PC-9 (cell line): ENCODE results near the gene HS3ST4.

Source experiments
- CTCF ChIP-seq: fragments of 200-600 bp; sonication (generic); conservative IDR thresholded peaks from 2 replicates; pipeline ENCODE4 v1.6.1; 2017; ENCODE audit warnings: mixed run types, antibody characterized with exemption, mild to moderate bottlenecking, moderate library complexity
- EZH2 ChIP-seq: fragments of 200-600 bp; sonication (generic); IDR thresholded peaks from 2 replicates; pipeline ENCODE4 v1.8.0; 2017; ENCODE audit warnings: antibody characterized with exemption, low read depth

DNA sequence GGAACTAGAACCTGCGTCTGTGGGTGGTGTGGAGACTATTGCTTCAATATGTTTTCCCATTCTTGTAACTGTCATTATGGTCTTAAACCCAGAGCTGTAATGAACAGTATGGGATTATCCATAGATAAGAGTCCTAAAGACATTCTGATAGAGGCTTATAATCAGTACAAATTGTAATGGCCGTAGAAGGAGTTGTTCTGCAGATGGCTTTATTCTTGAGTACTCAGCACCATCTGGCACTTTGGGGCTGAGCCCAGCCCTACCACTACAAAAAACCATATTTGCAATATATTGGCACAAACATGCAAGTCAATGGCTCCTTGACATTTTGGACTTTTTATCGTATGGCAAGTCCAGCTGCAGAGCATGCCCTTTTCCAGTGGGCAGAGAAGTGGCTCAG, 150.0 kb downstream of the HS3ST4 start:
- TF ChIP-seq CTCF (no peak), EZH2 (no peak)
